Activated CD4-positive, alpha-beta T cell treated with anti-CD3 and anti-CD28 coated beads, Interleukin-2, amount 50 U/mL, for 4 hours (primary cell): ENCODE results near the gene MYLK.

ENCODE experiments used
- DNase-seq, 2 experiments: peaks; one replicate each; pipeline ENCODE4 v3.0.0-alpha.2; 2020

Gene MYLK

GRCh38 chr3:123819949-123820348 lies 64.2 kb downstream of the MYLK start:
- DNase-seq, result no peak

GRCh38 chr3:123818921-123819429 lies 65.2 kb downstream of the MYLK start:
- DNase-seq, result no peak

- no peak for DNase-seq
Measured at GRCh38 chr3:123818324-123818920, 65.7 kb downstream of the MYLK start.

GRCh38 chr3:123817413-123817812 lies 66.7 kb downstream of the MYLK start:
- DNase-seq, result no peak

- DNase-seq, result no peak
Measured at GRCh38 chr3:123816673-123817207, 67.4 kb downstream of the MYLK start.

- no peak for DNase-seq
Measured at GRCh38 chr3:123815981-123816380, 68.2 kb downstream of the MYLK start.

- no peak for DNase-seq
Measured at GRCh38 chr3:123813876-123814275, 70.3 kb downstream of the MYLK start.

- no peak for DNase-seq
Measured at GRCh38 chr3:123809597-123809996, 74.5 kb downstream of the MYLK start.

GRCh38 chr3:123808812-123809211 lies 75.3 kb downstream of the MYLK start:
- no peak for DNase-seq

- no peak for DNase-seq
Measured at GRCh38 chr3:123807820-123808219, 76.3 kb downstream of the MYLK start.

- DNase-seq, result no peak
Measured at GRCh38 chr3:123805504-123805903, 78.6 kb downstream of the MYLK start.

GRCh38 chr3:123805101-123805500 lies 79.0 kb downstream of the MYLK start:
- no peak for DNase-seq

GRCh38 chr3:123804676-123805075 lies 79.5 kb downstream of the MYLK start:
- DNase-seq, result no peak

GRCh38 chr3:123803521-123803920 lies 80.6 kb downstream of the MYLK start:
- no peak for DNase-seq

- no peak for DNase-seq
Measured at GRCh38 chr3:123802007-123802625, 82.0 kb downstream of the MYLK start.

GRCh38 chr3:123801474-123801873 lies 82.7 kb downstream of the MYLK start:
- no peak for DNase-seq

GRCh38 chr3:123800362-123800682 lies 83.8 kb downstream of the MYLK start:
- no peak for DNase-seq

- no peak for DNase-seq
Measured at GRCh38 chr3:123799544-123800361, 84.4 kb downstream of the MYLK start.

- no peak for DNase-seq
Measured at GRCh38 chr3:123798550-123798949, 85.6 kb downstream of the MYLK start.

GRCh38 chr3:123795471-123796251 lies 88.5 kb downstream of the MYLK start:
- no peak for DNase-seq

GRCh38 chr3:123793425-123793824 lies 90.7 kb downstream of the MYLK start:
- no peak for DNase-seq

- DNase-seq, result no peak
Measured at GRCh38 chr3:123792473-123793201, 91.5 kb downstream of the MYLK start.
